PC-3 (cell line): Measurements from ENCODE around the gene TMEM11.

Source experiments
- CTCF ChIP-seq: fragments of 300-600 bp; sonication (generic); conservative IDR thresholded peaks from 2 replicates; pipeline ENCODE4 v1.5.1; 2017; ENCODE audit warnings: antibody characterized with exemption, low read depth, mild to moderate bottlenecking, low read length
- EZH2 ChIP-seq: fragments of 300-600 bp; sonication (generic); IDR thresholded peaks from one replicate; pipeline ENCODE4 v1.6.1; 2017; ENCODE audit warnings: antibody characterized with exemption, mild to moderate bottlenecking, low read length; ENCODE audit not compliant: unreplicated experiment
- EZH2phosphoT487 ChIP-seq: fragments of 300-600 bp; sonication (generic); IDR thresholded peaks from 2 replicates; pipeline ENCODE4 v1.6.1; 2018; ENCODE audit warnings: mild to moderate bottlenecking, antibody characterized with exemption, low read length, borderline replicate concordance

GRCh38 chr17:21177401-21177800 lies 36.6 kb downstream of the TMEM11 start:
- TF ChIP-seq CTCF = no peak
- TF ChIP-seq EZH2 = no peak
- TF ChIP-seq EZH2phosphoT487 = no peak
